RWPE1 (cell line): ENCODE results near the gene DDIT4.
"Not testable (repeated sequence)": the region's sequence is repeated elsewhere in the genome, so short reads cannot be mapped to it uniquely, and the experiment has no call there.

ENCODE experiments used
- CTCF ChIA-PET: fragments of 350-600 bp; sonication (Branson Sonifier 250); formaldehyde crosslinking; extraction: SDS; loops from one replicate; lab custom pipeline; 2021; lab: Yijun Ruan, JAX
- POLR2A ChIA-PET: fragments of 400-600 bp; formaldehyde crosslinking; extraction: SDS; loops from one replicate; lab custom pipeline; 2020; ENCODE audit warnings: antibody characterized with exemption; ENCODE audit not compliant: low non-redundant PET; lab: Yijun Ruan, JAX
- DNase-seq: peaks from one replicate; pipeline ENCODE4 v3.0.0; 2012; ENCODE audit warnings: low spot score
- H3K27ac ChIP-seq: fragments of 450-650 bp; 2 replicates; pipeline ENCODE4 v1.5.1; 2017
- TF ChIP-seq, protein P1 (sequence below): fragments of 450-650 bp; conservative IDR thresholded peaks from 2 replicates; pipeline ENCODE4 v1.5.1; 2017; ENCODE audit warnings: low read depth, mild to moderate bottlenecking

Gene DDIT4

DNA sequence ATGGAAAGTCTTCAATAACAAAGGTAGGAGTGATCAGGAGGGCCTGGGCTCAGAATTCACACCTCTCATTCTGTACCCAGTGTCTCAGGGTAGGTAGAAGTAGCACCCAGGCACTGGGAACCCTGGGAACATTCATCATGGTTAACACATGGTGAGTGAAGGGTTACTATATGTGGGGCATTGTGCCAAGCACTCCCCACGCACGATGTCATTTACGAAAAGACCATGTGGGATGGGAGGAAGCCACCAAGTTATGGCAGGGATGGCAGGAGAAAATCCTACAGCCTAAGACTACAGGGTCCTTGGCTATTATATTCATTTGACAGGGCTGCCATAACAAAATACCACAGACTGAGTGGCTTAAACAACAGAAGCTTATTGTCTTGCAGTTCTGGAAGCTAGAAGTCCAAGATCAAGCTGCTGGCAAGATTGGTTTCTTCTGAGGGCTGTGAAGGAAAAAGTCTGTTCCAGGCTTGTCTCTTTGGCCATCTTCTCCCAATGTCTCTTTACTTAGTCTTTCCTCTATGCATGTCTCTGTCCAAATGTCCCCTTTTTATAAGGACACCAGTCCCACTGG lies 27.7 kb upstream of the DDIT4 start:
- CTCF ChIA-PET = interaction anchor here (0.7 kb wide), 1 partner anchor 29 kb away, joined by 3 read pairs; no protein-coding TSS in a partner anchor
- DNase-seq = no peak
- H3K27ac ChIP-seq = peak overlapping the region; percentile 100
- POLR2A ChIA-PET = no interaction called here
- TF ChIP-seq, protein P1, sequence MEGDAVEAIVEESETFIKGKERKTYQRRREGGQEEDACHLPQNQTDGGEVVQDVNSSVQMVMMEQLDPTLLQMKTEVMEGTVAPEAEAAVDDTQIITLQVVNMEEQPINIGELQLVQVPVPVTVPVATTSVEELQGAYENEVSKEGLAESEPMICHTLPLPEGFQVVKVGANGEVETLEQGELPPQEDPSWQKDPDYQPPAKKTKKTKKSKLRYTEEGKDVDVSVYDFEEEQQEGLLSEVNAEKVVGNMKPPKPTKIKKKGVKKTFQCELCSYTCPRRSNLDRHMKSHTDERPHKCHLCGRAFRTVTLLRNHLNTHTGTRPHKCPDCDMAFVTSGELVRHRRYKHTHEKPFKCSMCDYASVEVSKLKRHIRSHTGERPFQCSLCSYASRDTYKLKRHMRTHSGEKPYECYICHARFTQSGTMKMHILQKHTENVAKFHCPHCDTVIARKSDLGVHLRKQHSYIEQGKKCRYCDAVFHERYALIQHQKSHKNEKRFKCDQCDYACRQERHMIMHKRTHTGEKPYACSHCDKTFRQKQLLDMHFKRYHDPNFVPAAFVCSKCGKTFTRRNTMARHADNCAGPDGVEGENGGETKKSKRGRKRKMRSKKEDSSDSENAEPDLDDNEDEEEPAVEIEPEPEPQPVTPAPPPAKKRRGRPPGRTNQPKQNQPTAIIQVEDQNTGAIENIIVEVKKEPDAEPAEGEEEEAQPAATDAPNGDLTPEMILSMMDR = no peak

DNA sequence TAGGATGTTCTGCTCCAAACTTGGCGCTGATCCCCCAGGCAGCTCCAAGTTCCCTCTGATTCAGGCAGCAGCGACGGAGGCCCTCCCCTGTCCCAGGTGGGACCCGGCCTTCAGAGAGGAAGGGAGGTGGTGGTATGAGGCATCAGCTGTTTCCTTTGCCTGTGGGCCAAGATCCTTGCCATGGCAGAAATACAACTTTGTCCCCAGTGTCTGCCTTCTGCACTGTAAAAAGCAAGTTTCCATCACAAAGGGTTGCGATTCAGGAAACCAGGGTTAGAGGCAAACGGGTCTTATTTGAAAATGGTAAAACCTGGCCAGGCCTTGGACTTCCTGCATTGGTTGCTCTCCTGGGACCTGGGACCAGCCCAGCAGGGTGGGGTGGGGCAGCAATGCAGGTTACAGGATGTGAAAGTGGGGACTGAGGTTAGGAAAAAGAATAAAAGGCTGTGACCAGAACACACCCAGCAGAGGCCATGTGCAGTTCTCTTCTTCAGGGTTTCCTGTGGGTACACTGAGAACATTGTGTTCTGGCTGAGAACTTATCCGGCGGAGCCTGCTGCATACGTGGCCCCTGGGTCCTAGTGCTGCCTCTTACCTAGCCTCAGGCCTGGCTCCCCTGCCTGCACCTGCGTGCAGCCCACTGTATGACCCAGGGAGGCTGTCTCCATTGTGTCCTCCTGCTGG lies 25.1 kb upstream of the DDIT4 start:
- DNase-seq = peak; percentile 80
- peak overlapping the region; percentile 100 for H3K27ac ChIP-seq
- TF ChIP-seq, protein P1 = no peak
- ChIA-PET CTCF (interaction anchor here (0.7 kb wide), 1 partner anchor 93 kb away, joined by 3 read pairs; no protein-coding TSS in a partner anchor), POLR2A (interaction anchor here (1.4 kb wide), 1 partner anchor 25 kb away, joined by 4 read pairs; the partner anchor contains the start of gene DDIT4)

DNA sequence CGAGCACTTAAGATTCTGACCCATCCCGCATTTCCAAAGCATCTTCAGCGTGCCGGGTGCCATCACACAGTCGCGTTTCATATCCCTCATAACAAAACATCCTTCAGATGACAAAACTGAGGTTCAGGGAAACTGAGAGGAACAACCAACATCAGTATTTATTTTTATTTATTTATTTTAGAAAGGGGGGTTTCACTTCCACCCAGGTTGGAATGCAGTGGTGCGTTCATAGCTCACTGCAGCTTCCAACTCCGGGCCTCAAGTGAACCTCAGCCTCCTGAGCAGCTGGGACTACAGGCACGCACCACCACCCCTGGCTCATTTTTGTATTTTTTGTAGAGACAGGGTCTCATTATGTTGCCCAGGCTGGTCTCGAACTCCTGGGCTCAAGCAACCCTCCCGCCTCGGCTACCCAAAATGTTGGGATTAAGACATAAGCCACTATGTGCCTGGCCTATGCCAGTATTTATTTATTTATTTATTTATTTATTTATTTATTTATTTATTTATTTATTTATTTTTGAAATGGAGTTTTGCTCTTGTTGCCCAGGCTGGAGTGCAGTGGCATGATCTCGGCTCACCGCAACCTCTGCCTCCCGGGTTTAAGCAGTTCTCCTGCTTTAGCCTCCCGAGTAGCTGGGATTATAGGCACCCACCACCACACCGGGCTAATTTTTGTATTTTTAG lies 24.4 kb upstream of the DDIT4 start:
- POLR2A ChIA-PET = interaction anchor here (1.1 kb wide), 1 partner anchor 24 kb away, joined by 4 read pairs; the partner anchor contains the start of gene DDIT4
- CTCF ChIA-PET, DNase-seq: not testable (repeated sequence)
- peak overlapping the region; percentile 100 for H3K27ac ChIP-seq

DNA sequence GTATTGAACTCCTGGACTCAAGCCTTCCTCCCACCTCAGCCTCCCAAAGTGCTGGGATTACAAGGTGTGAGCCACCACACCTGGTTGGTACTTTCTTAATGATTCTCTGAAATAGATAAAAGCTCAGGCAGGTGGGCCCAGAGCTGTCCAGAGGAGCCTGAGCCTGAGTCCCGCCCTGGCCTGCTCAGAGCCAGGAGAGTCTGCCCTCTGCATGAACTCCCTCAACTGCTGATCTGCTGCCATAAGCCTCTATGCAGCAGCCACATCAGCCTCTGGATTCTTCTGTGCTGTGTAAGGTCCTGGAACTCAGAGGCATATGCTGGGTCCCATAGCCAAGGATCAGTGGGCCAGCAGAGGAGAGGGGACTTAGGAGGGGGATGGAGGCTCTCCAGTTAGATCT lies 23.1 kb upstream of the DDIT4 start:
- no peak for DNase-seq
- CTCF ChIA-PET = no interaction called here
- TF ChIP-seq, protein P1 = no peak
- POLR2A ChIA-PET = interaction anchor here (0.6 to 1.9 kb wide), 3 partner anchors 10 to 23 kb away, joined by 4 to 9 read pairs (median 6); partner anchors contain the start of gene DDIT4
- peak overlapping the region; percentile 100 for H3K27ac ChIP-seq

DNA sequence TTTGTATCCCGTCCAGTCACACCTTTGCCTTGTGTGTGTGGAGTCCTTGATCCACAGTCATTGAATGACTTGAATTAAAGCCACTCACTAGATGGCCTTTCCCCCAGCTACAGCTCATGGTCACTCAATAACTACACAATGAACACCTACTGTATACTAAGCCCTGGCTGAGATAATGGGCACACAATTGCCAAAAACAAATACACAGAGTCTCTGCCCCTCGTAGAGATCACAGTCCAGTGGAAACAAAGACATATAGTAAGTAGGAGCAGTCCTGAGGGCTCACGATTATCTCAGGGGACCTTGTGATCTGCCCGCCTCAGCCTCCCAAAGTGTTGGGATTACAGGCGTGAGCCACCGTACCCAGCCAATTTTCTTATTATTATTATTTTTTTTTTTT lies 22.1 kb upstream of the DDIT4 start:
- ChIA-PET CTCF (no interaction called here), POLR2A (interaction anchor here (0.6 to 1.9 kb wide), 2 partner anchors 9 to 22 kb away, joined by 6 to 9 read pairs; no protein-coding TSS in a partner anchor)
- H3K27ac ChIP-seq = peak overlapping the region; percentile 100
- DNase-seq = no peak
- TF ChIP-seq, protein P1 = no peak

DNA sequence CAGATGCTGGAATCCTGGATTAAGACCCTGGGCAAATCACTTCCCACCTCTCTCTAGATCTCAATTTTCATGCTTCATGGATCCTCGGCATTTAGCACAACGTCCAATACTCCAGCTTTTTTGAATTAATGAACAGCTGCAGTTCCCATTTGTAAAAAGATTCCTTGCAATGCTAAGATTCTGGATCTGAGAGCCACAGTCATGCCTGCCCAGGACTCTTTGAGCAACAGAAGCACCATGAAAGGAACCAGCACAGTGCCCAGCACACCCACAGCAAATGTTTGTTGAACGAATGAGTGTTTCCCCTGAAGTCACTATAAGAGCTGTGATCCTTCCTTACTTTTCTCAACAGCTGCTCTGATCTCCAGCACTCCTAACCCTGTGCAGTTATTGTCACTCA lies 20.8 kb upstream of the DDIT4 start:
- no peak for DNase-seq
- POLR2A ChIA-PET = no interaction called here
- peak overlapping the region; percentile 100 for H3K27ac ChIP-seq
- CTCF ChIA-PET = interaction anchor here (1.1 kb wide), 1 partner anchor 84 kb away, joined by 3 read pairs; no protein-coding TSS in a partner anchor
- TF ChIP-seq, protein P1 = no peak
